Tibial nerve (tissue), 3 donors: Measurements from ENCODE around the gene BID.

Source experiments
- CTCF ChIP-seq, 5 experiments: fragments of 200-600 bp in 3 of 5; fragments of 450-650 bp in 2 of 5; sonication (generic) in 3 of 5; IDR thresholded peaks; one replicate each; pipeline ENCODE4 v1.5.1; 2016 to 2019; ENCODE audit warnings: antibody characterized with exemption in 5 of 5, mild to moderate bottlenecking in 3 of 5, moderate library complexity in 2 of 5
- POLR2A ChIP-seq, 2 donors: fragments of 450-650 bp; IDR thresholded peaks; one replicate each; pipeline ENCODE4 v1.6.1; 2017; ENCODE audit warnings: antibody characterized with exemption in 2 of 2, mild to moderate bottlenecking in 2 of 2, moderate library complexity in 2 of 2

- TF ChIP-seq CTCF (IDR thresholded peaks at IDR 0.05) (no peak), POLR2A (IDR thresholded peaks at IDR 0.05) (no peak)
Measured at GRCh38 chr22:17777717-17778044, 3.4 kb upstream of the BID start.
